Ovary (tissue), 3 donors: ENCODE results near the gene PIGH.

ENCODE experiments used
- CTCF ChIP-seq, 3 donors: fragments of 450-650 bp in 2 of 3; fragments of 200-600 bp in 1 of 3; IDR thresholded peaks; one replicate each; pipeline versions ENCODE4 v1.5.1 to v1.8.0; 2016 to 2022; ENCODE audit warnings: antibody characterized with exemption in 3 of 3, mild to moderate bottlenecking in 1 of 3
- EP300 ChIP-seq: sonication (generic); formaldehyde crosslinking; IDR thresholded peaks from one replicate; pipeline ENCODE4 v1.6.1; 2017; ENCODE audit warnings: antibody characterized with exemption
- POLR2A ChIP-seq: fragments of 450-650 bp; IDR thresholded peaks from one replicate; pipeline ENCODE4 v1.6.1; 2017; ENCODE audit warnings: antibody characterized with exemption, mild to moderate bottlenecking, moderate library complexity
- donor health status: DM: no; HTN: no; CAD: no.

- TF ChIP-seq CTCF (IDR thresholded peaks at IDR 0.05) (no peak), POLR2A (no peak), EP300 (no peak)
Measured at GRCh38 chr14:67646131-67646530, 46.1 kb upstream of the PIGH start.
